Subcutaneous abdominal adipose tissue (tissue), 5 donors: ENCODE measurements around the gene MAPK7.

Source experiments
- H3K27ac ChIP-seq: one replicate; pipeline ENCODE4 v1.7.0; 2013; ENCODE audit warnings: low read depth, mild to moderate bottlenecking, inconsistent platforms, low read length, moderate library complexity
- H3K27me3 ChIP-seq, 5 donors: one replicate each; pipeline ENCODE4 v1.7.0; 2013; ENCODE audit warnings: low read length in 5 of 5, inconsistent platforms in 1 of 5; ENCODE audit not compliant: control insufficient read depth in 5 of 5, insufficient read depth in 4 of 5
- H3K36me3 ChIP-seq, 5 donors: one replicate each; pipeline ENCODE4 v1.7.0; 2013; ENCODE audit warnings: low read length in 5 of 5; ENCODE audit not compliant: control insufficient read depth in 5 of 5, insufficient read depth in 5 of 5
- H3K4me1 ChIP-seq, 5 donors: one replicate each; pipeline ENCODE4 v1.7.0; 2013; ENCODE audit warnings: low read length in 5 of 5, mild to moderate bottlenecking in 3 of 5, moderate library complexity in 1 of 5; ENCODE audit not compliant: control insufficient read depth in 5 of 5, insufficient read depth in 5 of 5
- H3K4me3 ChIP-seq, 5 donors: one replicate each; pipeline ENCODE4 v1.7.0; 2013; ENCODE audit warnings: low read length in 5 of 5, low read depth in 1 of 5
- H3K9ac ChIP-seq, 5 donors: one replicate each; pipeline ENCODE4 v1.7.0; 2013; ENCODE audit warnings: low read length in 5 of 5, mild to moderate bottlenecking in 4 of 5, moderate library complexity in 3 of 5
- H3K9me3 ChIP-seq, 5 donors: one replicate each; pipeline ENCODE4 v1.7.0; 2013; ENCODE audit warnings: low read length in 5 of 5; ENCODE audit not compliant: control insufficient read depth in 5 of 5
- donor health status: healthy.
- donor health status: healthy.
- donor health status: healthy.
- donor health status: healthy.
- donor health status: healthy.

MAPK7 gene

DNA sequence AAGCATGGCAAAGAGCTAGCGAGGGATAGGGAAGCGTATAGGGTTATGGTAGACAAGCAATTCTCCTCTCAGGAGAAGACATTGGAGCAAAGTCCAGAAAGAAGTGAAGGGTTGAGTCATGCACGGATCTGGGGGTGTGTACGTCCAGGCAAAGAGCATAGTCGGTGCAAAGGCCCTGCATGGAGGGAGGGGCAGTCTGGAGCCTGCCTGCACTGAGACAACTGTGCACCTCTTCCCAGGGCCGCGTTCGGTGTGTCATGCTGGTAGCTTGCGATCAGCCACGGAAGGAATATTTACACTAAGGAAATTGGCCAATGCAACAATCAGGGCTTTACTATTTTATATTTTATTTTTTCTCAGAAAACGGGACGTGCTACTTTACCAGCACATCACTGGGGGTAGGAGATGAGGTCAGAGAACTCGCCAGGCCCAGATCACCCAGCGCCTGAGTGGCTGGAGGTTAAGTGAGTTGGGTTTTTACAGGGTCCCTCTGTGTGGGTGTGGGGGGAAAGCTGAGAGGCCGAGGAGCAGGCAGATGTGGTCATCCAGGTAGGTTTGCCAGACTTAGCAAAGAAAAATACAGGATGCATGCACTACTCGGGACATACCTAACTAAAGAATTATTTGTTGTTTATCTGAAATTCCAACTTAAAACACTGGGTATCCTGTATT, 9.1 kb upstream of the MAPK7 start:
- no peak overlapping the region for H3K4me3 ChIP-seq
- peaks cover 10 to 22% (median 16%) of the 10 kb centered on the region in 5 donors for H3K4me1 ChIP-seq
- H3K9me3 ChIP-seq = no peaks in the 10 kb centered on the region
- H3K9ac ChIP-seq = no peak overlapping the region
- no peaks in the 10 kb centered on the region for H3K27me3 ChIP-seq
- no peaks in the 10 kb centered on the region for H3K36me3 ChIP-seq
- H3K27ac ChIP-seq = no peak overlapping the region

DNA sequence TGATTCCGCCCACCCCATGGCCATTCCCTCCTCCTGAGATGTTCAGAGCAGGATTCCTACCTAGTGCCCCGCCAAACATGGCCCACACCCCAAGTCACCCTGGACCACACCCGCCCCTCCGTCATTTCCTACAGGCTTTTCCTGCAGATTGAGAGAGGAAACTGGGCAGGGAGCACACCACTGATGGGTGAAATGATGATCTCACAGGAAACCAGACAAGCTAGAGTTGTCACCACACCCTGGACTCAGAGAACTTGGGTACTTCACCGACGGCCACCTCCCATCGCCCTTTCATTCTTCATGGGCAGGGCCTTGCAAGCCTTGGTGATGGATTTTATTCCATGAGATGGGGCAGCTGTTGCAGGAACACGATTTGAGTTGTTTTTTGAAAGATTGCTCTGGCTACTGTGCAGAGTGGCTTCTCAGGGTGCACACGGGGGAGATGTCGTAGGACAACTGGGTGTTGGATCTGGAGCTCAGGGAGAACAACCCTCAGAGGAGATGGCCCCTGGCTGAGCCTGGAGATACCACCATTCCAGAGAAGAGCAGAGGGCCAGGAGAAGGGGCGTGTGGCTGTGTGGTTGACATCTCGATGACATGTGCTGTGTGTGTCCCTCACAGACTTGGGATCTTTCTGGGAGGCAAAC, 8.3 kb upstream of the MAPK7 start:
- Histone ChIP-seq H3K4me1 (peaks cover 10 to 22% (median 16%) of the 10 kb centered on the region in 5 donors), H3K36me3 (no peaks in the 10 kb centered on the region), H3K27ac (no peak overlapping the region), H3K4me3 (peak overlapping the region in 1 of 5 donors; percentile 6), H3K9me3 (no peaks in the 10 kb centered on the region), H3K9ac (no peak overlapping the region), H3K27me3 (no peaks in the 10 kb centered on the region)

DNA sequence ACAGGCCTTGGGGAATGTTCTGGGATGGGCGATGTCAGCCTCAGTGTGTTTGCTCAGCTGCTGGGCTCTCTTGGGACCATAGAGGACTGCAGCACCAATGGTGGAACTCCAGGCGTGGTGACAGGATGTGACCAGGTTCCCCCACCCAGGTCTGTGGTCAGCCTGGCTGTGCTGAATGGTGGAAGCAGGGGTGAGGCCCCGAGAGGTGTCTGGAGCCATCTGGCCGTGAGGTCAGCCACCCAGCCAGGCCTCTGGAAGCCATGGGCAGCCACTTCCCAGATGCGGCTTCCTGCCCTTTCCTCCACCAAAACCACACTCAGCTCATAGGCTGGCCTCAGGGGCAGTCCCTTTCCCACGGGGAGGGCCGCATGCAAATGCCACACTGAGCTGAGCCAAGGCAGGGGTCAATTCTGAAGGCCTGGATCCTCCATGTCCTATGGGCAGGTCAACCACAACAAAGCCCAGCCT, 7.8 kb upstream of the MAPK7 start:
- Histone ChIP-seq H3K27me3 (no peaks in the 10 kb centered on the region), H3K27ac (no peak overlapping the region), H3K4me1 (peaks cover 10 to 22% (median 16%) of the 10 kb centered on the region in 5 donors), H3K36me3 (no peaks in the 10 kb centered on the region), H3K9me3 (no peaks in the 10 kb centered on the region), H3K9ac (no peak overlapping the region), H3K4me3 (peak overlapping the region in 1 of 5 donors; percentile 6)

DNA sequence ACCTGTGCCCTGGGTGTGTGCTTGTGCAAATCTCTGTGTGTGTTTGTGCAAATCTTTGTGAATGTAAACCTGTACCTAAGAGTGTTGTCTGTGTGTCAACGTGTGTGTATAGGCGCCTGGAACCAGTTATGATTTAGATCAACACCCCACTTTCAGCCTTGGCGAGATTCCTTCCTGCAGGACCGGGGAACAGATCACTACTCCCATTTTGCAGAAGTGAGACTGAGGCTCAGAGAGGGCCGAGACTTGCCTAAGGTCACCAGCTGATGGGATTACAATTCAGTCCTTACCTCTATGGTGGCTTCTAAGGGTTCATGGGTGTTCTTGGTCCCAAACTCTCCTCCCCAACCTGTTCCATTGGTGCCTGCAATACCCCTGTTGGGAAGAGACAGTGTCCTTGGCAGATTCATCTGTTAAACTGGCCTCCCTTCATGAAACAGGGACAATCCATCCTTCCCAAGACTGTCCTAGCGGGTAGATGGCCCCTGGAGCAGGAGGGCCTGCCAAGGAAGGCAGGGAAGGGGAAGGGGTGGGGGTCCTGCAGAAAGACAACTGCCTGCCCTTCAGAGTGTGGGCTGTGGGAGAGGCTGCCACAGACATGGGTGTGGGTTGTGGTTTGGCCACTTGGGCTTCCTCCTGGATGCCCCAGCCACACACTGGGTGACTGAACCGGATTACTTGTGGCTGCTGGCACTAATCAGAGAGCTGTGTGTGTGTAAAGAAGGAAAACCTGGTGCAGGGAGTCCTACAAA, 6.9 kb upstream of the MAPK7 start:
- H3K36me3 ChIP-seq = no peaks in the 10 kb centered on the region
- H3K9ac ChIP-seq = no peak overlapping the region
- H3K9me3 ChIP-seq = no peaks in the 10 kb centered on the region
- H3K27me3 ChIP-seq = no peaks in the 10 kb centered on the region
- H3K27ac ChIP-seq = no peak overlapping the region
- H3K4me1 ChIP-seq = peaks cover 10 to 22% (median 16%) of the 10 kb centered on the region in 5 donors
- no peak overlapping the region for H3K4me3 ChIP-seq

DNA sequence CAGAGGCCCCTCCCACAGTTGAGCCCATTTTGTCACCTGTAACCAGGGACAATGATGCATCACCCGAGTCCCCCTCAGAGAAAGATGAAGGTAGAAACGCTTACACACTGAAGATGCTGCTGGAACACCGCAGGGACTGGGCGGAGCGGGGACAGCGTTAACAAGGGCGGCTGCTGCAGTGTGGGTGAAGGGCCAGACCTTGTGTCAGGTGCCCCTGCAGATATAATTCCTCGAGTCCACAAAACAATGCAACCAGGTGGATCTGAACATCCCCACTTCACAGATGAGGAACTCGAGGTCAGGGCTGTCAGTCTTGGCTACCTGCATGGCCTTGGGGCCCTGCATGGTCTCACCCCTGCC, 6.3 kb upstream of the MAPK7 start:
- Histone ChIP-seq H3K27me3 (no peaks in the 10 kb centered on the region), H3K27ac (no peak overlapping the region), H3K4me1 (peaks cover 10 to 26% (median 19%) of the 10 kb centered on the region in 5 donors), H3K36me3 (no peaks in the 10 kb centered on the region), H3K9me3 (no peaks in the 10 kb centered on the region), H3K9ac (no peak overlapping the region), H3K4me3 (no peak overlapping the region)

DNA sequence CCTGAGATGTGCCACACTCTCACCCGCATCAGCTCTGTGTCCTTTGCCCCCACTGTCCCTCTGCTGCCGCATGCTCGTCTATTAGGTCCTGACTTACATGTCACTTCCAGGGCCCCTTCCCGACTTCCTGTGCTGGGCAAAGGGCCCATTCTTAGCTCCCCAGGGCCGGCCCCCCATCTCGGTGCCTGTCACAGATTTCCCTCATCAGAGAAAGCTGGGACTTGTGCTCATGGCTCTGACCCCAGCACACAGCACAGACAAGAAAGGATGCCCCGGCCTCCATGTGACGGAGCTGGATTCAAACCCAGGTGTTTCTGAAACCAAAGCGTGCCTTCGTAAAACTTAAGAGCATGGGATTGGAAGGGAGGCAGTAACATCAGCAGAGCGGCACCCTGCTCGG, 5.9 kb upstream of the MAPK7 start:
- H3K27me3 ChIP-seq = no peaks in the 10 kb centered on the region
- H3K36me3 ChIP-seq = no peaks in the 10 kb centered on the region
- H3K4me1 ChIP-seq = peaks cover 10 to 30% (median 24%) of the 10 kb centered on the region in 5 donors
- H3K9ac ChIP-seq = no peak overlapping the region
- no peak overlapping the region for H3K27ac ChIP-seq
- H3K4me3 ChIP-seq = no peak overlapping the region
- no peaks in the 10 kb centered on the region for H3K9me3 ChIP-seq

DNA sequence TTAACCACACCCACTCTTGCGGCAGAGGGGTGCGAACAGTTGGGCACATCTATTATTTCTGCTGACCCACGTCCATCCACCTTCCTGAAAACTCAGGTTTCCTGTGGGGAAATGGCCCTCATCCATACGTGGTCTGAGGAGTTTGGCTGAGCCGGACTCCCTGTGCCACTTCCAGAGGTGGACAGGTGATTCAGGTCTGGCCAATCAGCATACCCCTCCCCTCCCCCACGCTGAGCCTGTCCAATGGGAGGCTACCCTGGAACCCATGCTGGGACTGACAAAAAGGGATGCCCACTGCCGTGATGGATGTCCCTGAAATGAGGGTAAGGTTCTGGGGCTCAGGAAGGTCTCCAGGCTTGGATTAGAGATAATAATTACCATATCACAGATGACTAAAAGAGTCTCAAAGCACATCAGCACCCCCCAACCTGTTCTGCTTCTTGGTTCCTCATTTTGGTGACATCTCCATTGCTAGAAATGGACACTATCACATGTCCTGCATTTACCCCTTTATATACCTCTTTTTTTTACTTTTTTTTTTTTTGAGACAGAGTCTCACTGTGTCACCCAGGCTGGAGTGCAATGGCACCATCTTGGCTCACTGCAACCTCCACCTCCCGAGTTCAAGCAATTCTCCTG, 5.3 kb upstream of the MAPK7 start:
- Histone ChIP-seq H3K27me3 (no peaks in the 10 kb centered on the region), H3K9ac (no peak overlapping the region), H3K4me1 (peaks cover 10 to 30% (median 26%) of the 10 kb centered on the region in 5 donors), H3K27ac (no peak overlapping the region), H3K36me3 (no peaks in the 10 kb centered on the region), H3K9me3 (no peaks in the 10 kb centered on the region), H3K4me3 (no peak overlapping the region)

DNA sequence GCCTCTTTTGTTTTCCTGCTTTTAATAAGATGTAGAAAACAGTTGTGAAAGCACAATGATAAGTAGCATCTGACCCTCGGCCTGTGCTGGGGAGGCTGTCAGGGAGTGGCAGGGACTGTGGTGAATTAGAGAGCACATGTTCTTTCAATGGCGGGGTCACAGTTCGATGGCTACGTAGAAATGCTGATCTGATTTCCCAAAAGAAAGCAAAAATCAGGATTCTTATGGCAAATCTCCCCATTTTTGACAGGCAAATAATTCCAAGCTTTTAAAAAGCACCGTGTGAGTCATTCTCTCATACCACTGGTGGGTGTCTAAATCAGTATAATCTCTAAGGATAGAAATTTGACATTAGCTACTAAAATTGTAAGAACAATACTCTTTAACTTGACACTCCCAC, 4.2 kb upstream of the MAPK7 start:
- Histone ChIP-seq H3K27ac (no peak overlapping the region), H3K4me3 (no peak overlapping the region), H3K27me3 (no peaks in the 10 kb centered on the region), H3K9ac (no peak overlapping the region), H3K4me1 (peaks cover 11 to 37% (median 32%) of the 10 kb centered on the region in 5 donors), H3K36me3 (peaks cover 0 to under 1% (median 0%) of the 10 kb centered on the region in 5 donors), H3K9me3 (no peaks in the 10 kb centered on the region)

DNA sequence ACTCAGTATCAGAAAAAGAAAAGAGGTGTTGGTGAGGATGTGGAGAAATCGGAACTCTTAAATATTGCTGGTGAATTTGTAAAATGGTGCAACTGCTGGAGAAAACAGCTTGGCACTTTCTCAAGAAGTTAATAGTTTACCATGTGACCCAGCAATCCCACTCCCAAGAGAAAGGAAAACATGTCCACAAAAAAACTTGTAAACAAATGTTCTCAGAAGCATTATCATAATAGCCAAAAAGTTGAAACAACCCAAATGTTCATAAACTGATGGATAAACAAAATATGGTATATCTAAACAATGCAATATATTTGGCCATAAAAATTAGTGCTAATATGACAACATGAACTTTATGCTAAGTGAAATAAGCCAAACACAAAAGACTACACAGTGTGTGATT, 2.6 kb upstream of the MAPK7 start:
- Histone ChIP-seq H3K27me3 (no peaks in the 10 kb centered on the region), H3K27ac (no peak overlapping the region), H3K9me3 (no peaks in the 10 kb centered on the region), H3K9ac (no peak overlapping the region), H3K4me3 (no peak overlapping the region), H3K36me3 (peaks cover 0 to 17% (median 12%) of the 10 kb centered on the region in 5 donors), H3K4me1 (peaks cover 9 to 31% (median 28%) of the 10 kb centered on the region in 5 donors)
